ENCODE data around the gene RABGAP1L. TPM values are rescaled to one million over a fixed set of nuclear protein-coding genes. Genes with fewer than 3 reads are reported as not detected.

RABGAP1L gene
- total RNA-seq, 1 experiment from 2014 or later, result 57.4 TPM

DNA sequence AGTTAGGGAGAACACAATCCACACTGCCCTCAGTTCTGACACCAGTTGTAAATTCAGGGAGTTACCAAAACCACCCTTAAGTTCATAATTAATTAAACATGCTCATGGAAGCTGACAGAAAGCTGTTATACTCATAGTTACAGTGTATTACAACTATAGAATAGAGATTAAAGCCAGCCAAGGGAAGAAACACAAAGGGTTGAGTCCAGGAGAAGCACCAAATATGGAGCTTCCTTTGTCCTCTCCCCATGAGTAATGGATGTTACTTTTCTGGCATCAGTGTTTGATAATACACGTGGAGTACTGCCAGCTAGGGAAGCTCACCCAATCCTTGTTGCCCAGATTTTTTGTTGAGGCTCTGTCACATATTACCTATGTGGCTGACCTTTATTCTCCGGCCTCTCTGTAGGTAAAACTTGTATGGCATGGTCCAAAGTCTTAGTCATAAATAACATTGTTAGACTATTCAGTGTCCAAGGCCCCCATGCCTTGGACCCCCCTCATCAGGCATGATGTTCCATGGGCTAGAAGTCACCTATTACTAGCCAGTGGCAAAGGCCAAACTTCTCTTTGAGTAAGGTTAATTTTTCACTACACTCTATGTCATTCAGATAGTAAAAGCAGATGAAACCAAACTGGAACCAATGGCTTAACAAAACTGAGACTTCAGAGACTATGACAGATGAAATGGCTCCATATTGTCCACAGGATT, 464.2 kb downstream of the RABGAP1L start:
- POLR2A ChIA-PET (ENCODE audit: unreplicated experiment), result no interaction called here
- no peaks in the 10 kb centered on the region for H3K9me3 ChIP-seq (ENCODE audit: insufficient read depth, low read depth)
- intact Hi-C loops (cut with micrococcal nuclease; ENCODE audit: unreplicated experiment), result no loop called here
- no peak overlapping the region for H2AFZ ChIP-seq
- H3K27ac ChIP-seq, result no peak overlapping the region
- CTCF ChIA-PET, result no interaction called here
- no peaks in the 10 kb centered on the region for H4K20me1 ChIP-seq (ENCODE audit: insufficient read depth)
- BruUV-seq (replicated peaks), result no TSS peak
- H3F3A ChIP-seq (ENCODE audit: insufficient read depth, low read depth), result no peaks in the 10 kb centered on the region; the same call in 1 of the 2 replicates
- DNase-seq, result no peak
- H3K4me2 ChIP-seq, result no peak overlapping the region
- no peaks in the 10 kb centered on the region for H3K79me2 ChIP-seq (ENCODE audit: low read depth)
- H3K4me3 ChIP-seq, result no peak overlapping the region
- no peaks in the 10 kb centered on the region for H3K4me1 ChIP-seq (replicated peaks; ENCODE audit: insufficient read depth)
- no peaks in the 10 kb centered on the region for H3K27me3 ChIP-seq (ENCODE audit: insufficient read depth, low read depth)
- no peaks in the 10 kb centered on the region for H3K36me3 ChIP-seq (ENCODE audit: low read depth)
- H3K9me2 ChIP-seq (ENCODE audit: insufficient read depth), result no peaks in the 10 kb centered on the region
- TF ChIP-seq EZH2 (IDR thresholded peaks at IDR 0.05; ENCODE audit: low read depth), result no peak
- TF ChIP-seq, protein P1, sequence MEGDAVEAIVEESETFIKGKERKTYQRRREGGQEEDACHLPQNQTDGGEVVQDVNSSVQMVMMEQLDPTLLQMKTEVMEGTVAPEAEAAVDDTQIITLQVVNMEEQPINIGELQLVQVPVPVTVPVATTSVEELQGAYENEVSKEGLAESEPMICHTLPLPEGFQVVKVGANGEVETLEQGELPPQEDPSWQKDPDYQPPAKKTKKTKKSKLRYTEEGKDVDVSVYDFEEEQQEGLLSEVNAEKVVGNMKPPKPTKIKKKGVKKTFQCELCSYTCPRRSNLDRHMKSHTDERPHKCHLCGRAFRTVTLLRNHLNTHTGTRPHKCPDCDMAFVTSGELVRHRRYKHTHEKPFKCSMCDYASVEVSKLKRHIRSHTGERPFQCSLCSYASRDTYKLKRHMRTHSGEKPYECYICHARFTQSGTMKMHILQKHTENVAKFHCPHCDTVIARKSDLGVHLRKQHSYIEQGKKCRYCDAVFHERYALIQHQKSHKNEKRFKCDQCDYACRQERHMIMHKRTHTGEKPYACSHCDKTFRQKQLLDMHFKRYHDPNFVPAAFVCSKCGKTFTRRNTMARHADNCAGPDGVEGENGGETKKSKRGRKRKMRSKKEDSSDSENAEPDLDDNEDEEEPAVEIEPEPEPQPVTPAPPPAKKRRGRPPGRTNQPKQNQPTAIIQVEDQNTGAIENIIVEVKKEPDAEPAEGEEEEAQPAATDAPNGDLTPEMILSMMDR (conservative IDR thresholded peaks at IDR 0.05), result no peak

- Histone ChIP-seq H3K4me1 (replicated peaks; ENCODE audit: insufficient read depth) (no peaks in the 10 kb centered on the region), H4K20me1 (ENCODE audit: insufficient read depth) (no peaks in the 10 kb centered on the region), H3K9me3 (ENCODE audit: insufficient read depth, low read depth) (no peaks in the 10 kb centered on the region), H3K79me2 (ENCODE audit: low read depth) (no peaks in the 10 kb centered on the region), H2AFZ (0 out of 2 replicates have a peak overlapping the region, but pooled peaks have one; percentile 7), H3K9me2 (ENCODE audit: insufficient read depth) (no peaks in the 10 kb centered on the region), H3K36me3 (ENCODE audit: low read depth) (no peaks in the 10 kb centered on the region), H3F3A (ENCODE audit: insufficient read depth, low read depth) (no peaks in the 10 kb centered on the region; the same call in 1 of the 2 replicates), H3K4me2 (no peak overlapping the region), H3K4me3 (no peak overlapping the region), H3K27ac (no peak overlapping the region), H3K27me3 (ENCODE audit: insufficient read depth, low read depth) (no peaks in the 10 kb centered on the region)
- DNase-seq, result peak in 1 of 2 experiments; percentile 37
- no peak for TF ChIP-seq EZH2 (IDR thresholded peaks at IDR 0.05; ENCODE audit: low read depth)
- TF ChIP-seq, protein P1 (conservative IDR thresholded peaks at IDR 0.05), result no peak
- ChIA-PET POLR2A (ENCODE audit: unreplicated experiment) (no interaction called here), CTCF (no interaction called here)
- intact Hi-C loops (cut with micrococcal nuclease; ENCODE audit: unreplicated experiment), result no loop called here
- no TSS peak for BruUV-seq (replicated peaks)
Observed at GRCh38 chr1:174626031-174627025, 467.0 kb downstream of the RABGAP1L start.

- no peaks in the 10 kb centered on the region for H3K79me2 ChIP-seq (ENCODE audit: low read depth)
- no peaks in the 10 kb centered on the region for H3K4me1 ChIP-seq (replicated peaks; ENCODE audit: insufficient read depth)
- no peaks in the 10 kb centered on the region for H3K36me3 ChIP-seq (ENCODE audit: low read depth)
- H3K9me2 ChIP-seq (ENCODE audit: insufficient read depth), result no peaks in the 10 kb centered on the region
- H3K4me2 ChIP-seq, result no peak overlapping the region
- H3K27me3 ChIP-seq (ENCODE audit: insufficient read depth, low read depth), result no peaks in the 10 kb centered on the region
- TF ChIP-seq, protein P1 (conservative IDR thresholded peaks at IDR 0.05), result no peak
- TF ChIP-seq EZH2 (IDR thresholded peaks at IDR 0.05; ENCODE audit: low read depth), result no peak
- intact Hi-C loops (cut with micrococcal nuclease; ENCODE audit: unreplicated experiment), result no loop called here
- no peak for DNase-seq
- H3K27ac ChIP-seq, result no peak overlapping the region
- no TSS peak for BruUV-seq (replicated peaks)
- H3F3A ChIP-seq (ENCODE audit: insufficient read depth, low read depth), result no peaks in the 10 kb centered on the region
- H4K20me1 ChIP-seq (ENCODE audit: insufficient read depth), result no peaks in the 10 kb centered on the region
- no peaks in the 10 kb centered on the region for H3K9me3 ChIP-seq (ENCODE audit: insufficient read depth, low read depth)
- H3K4me3 ChIP-seq, result no peak overlapping the region
- H2AFZ ChIP-seq, result no peak overlapping the region
- POLR2A ChIA-PET (ENCODE audit: unreplicated experiment), result no interaction called here
- CTCF ChIA-PET, result no interaction called here
Observed at GRCh38 chr1:174637487-174637886, 478.2 kb downstream of the RABGAP1L start.
